GM18520 (cell line): ENCODE results near the gene PAFAH1B1.
"Not testable (repeated sequence)": the region's sequence is repeated elsewhere in the genome, so short reads cannot be mapped to it uniquely, and the experiment has no call there.

Source experiments
- ATAC-seq: cut with Tn5 transposase; IDR thresholded peaks from one replicate; pipeline ENCODE4 v1.9.1; 2021; ENCODE audit not compliant: unreplicated experiment

The PAFAH1B1 gene

GRCh38 chr17:2688351-2689342, 95.2 kb downstream of the PAFAH1B1 start:
- no peak for ATAC-seq

GRCh38 chr17:2689411-2690164, 96.1 kb downstream of the PAFAH1B1 start:
- no peak for ATAC-seq

DNA sequence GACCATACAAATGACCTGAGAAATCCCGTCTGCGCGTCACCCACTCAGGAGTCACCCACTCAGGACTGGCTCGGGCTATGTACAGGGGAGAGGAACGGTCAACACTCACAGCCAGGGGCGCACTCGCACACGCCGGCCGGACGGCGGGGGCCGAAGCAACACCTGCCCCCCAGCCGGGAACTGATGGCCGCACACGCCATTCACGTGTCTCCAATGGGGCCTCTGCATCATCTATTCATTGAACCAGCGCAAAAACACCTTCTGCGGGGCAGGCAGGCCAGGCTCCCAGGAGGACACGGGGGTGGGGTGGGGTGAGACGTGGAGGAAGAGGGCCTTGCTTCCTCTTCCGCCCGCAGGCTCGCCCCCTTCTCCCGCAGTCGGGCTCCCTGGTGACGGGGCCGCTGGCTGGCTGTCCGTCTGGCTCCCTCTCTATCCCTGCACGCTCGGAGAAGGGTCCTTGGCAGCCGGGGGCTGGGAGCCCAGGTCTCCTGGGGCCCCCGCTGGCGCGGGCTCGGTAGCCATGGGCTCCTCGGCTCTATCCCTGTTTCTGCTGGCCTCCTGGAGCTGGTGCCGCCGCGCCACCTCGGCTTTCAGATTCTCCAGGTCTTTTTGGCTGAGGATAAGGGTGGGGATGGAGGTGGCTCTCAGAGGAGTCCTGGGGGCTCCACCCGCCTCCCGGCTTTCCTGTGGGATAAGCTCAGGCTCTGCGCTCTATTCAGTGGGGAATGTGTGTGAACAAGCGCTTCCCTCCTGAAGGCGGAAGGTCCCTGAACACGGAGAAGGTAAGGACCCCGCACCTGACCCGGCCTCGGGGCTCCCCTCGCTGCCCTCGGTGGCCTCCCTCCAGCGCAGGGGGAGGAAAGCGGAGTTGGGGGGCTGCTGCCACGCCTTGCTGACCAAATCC, 97.0 kb downstream of the PAFAH1B1 start:
- ATAC-seq: no peak

GRCh38 chr17:2691069-2691871, 97.8 kb downstream of the PAFAH1B1 start:
- no peak for ATAC-seq

- no peak for ATAC-seq
Observed at GRCh38 chr17:2691965-2692780, 98.7 kb downstream of the PAFAH1B1 start.

DNA sequence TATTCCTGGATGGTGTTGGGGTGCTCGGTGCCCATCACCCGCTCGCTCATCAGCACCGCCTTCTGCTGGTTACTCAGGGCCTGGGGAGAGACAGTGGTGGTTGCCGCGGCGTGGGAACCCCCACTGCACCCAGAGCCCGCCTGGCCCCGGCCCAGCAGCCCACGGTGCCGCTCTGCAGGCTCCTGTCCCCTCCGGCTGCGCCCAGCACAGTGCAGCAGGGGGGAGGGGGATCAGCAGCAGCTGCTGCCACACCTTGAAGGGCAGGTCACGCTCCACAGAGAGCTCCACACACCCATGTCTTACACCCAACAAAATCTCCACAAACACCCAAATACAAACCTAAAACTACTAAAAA, 99.3 kb downstream of the PAFAH1B1 start:
- no peak for ATAC-seq

- ATAC-seq: no peak
Observed at GRCh38 chr17:2693561-2694380, 100.3 kb downstream of the PAFAH1B1 start.

- ATAC-seq: no peak
Observed at GRCh38 chr17:2694381-2695242, 101.2 kb downstream of the PAFAH1B1 start.

DNA sequence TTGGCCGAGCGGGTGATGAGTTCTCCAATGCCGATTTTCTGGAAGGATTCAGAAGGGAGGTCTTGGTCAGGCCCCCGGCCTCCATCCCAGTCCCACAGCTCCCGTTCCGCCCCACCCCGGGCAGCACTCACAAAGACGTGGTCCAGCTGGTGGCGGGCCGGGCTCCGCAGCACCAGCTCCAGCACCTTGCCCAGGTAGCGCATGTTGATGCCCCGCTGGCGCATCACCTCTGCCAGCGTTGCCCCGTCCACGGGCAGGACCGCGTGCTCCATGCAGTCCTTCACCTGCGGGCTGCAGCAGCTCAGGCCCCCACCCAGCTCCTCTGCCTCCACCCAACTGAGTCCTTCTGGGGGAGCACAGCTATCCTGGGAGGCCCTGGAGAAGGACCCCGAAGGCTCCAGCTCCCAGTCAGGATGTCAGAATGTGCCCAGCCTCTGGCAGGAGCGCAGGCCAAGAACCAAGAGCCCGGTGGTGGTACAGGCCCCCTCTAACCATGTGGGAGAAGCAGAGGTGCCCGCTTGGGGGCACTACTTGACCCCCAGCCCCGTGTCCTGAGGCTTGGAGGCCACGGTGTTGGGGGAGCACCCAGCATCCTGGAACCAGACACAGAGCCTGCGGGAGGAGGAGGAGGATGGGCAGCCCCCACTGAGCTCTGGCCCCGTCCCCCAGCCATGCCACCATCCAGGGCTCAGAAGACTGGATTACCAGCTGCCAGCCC, 101.9 kb downstream of the PAFAH1B1 start:
- no peak for ATAC-seq

DNA sequence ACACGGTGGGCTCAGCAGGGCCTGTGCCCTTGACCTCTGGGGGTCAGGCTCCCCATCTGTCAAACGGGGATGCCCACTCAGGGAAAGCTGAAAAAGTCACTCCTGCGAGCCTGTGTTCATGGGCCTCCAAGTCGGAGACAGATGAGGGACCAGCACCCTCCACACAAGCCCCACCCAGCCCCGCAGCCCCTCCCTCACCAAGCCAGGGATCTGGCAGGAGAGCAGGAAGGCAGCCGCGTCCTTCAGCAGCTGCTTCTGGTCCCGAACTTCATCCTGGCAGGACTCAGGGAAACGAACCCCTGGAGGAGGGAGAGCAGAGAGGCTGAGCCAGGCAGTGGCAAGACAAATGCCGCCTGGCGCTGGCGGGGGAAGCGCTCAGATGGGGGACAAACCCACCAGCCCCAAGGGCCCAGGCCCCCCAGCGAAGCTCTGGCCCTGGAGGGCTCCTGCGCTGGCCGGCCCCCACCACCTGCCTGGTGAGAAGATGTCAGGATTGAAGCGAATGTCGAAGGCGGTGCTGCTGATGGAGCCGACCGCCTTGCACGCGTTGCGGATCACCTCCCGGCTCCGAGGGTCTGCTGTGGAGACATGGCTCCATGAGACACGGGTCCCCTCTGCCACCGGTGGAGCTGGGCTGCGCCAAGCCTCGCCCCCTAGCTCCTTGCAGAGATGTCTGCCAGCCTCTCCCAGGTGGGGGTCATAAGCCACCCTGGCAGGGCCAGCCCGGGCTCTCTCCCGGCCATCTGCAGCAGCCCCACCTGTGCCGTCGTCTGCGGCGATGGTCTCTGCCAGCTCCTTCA, 102.7 kb downstream of the PAFAH1B1 start:
- no peak for ATAC-seq

- no peak for ATAC-seq
Observed at GRCh38 chr17:2697611-2698162, 104.2 kb downstream of the PAFAH1B1 start.

DNA sequence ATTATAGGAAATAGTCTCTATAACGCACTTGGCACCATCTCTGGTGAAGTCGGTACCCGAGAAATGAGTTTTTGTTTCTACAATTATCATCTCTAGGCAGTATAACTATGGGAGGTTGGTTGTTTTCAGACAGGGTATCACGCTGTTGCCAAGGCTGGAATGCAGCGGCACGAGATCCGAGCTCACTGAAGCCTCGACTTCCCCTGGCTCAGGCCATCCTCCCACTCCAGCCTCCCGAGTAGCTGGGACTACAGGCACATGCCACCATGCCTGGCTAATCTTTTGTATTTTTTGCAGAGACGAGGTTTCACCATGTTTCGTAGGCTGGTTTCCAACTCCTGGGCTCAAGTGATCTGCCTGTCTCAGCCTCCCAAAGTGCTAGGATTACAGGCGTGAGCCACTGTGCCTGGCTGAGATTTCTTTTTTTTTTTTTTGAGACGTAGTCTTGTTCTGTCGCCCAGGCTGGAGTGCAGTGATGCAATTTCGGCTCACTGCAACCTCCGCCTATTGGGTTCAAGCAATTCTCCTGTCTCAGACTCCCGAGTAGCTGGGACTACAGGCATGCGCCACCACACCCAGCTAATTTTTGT, 105.9 kb downstream of the PAFAH1B1 start:
- ATAC-seq: not testable (repeated sequence)

DNA sequence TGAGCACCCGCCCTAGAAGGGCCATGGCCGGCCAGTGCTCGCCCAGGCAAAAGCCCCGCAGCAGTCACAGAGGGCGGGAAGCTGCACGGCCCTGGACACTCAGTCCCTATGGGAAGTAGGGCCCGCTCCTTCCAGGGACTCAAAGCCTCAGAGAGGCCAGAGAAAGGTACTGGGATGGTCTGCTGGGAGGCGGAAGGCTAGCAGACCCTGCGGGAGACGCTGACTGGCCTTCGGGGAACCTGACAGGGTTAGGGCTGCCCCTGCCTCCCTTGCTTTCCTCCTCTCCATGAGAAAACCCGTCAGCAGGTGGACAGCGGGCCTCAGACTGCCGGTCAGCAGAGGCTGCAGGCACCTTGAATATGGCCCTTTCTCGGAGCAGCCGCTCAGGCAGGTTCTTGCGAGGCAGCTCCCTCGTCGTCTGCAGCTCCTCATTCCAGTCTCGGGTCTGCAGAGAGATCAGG, 106.6 kb downstream of the PAFAH1B1 start:
- no peak for ATAC-seq

- no peak for ATAC-seq
Observed at GRCh38 chr17:2700491-2701141, 107.2 kb downstream of the PAFAH1B1 start.
